Tibial artery (tissue), 4 donors: ENCODE measurements around the gene ZNF76.

Source experiments
- DNase-seq, 2 donors: peaks; one replicate each; pipeline ENCODE4 v3.0.0-alpha.2; 2019
- H3K27ac ChIP-seq, 2 donors: fragments of 200-600 bp; sonication (generic) in 1 of 2; 1 replicate in 1 of 2; 2 replicates in 1 of 2; pipeline ENCODE4 v1.5.1; 2018 to 2019; ENCODE audit warnings: mild to moderate bottlenecking in 1 of 2
- H3K27me3 ChIP-seq, 2 donors: fragments of 200-600 bp; sonication (generic) in 1 of 2; one replicate each; pipeline versions ENCODE4 v1.5.1 to v1.6.0; 2016 to 2019
- H3K36me3 ChIP-seq, 3 donors: fragments of 200-600 bp; sonication (generic) in 2 of 3; one replicate each; pipeline ENCODE4 v1.5.1; 2016 to 2019; ENCODE audit warnings: mild to moderate bottlenecking in 2 of 3
- H3K4me1 ChIP-seq, 4 donors: fragments of 200-600 bp; sonication (generic) in 2 of 4; 1 replicate in 3 of 4; 2 replicates in 1 of 4; pipeline ENCODE4 v1.5.1; 2016 to 2019
- H3K4me3 ChIP-seq, 2 donors: fragments of 200-600 bp; sonication (generic) in 1 of 2; 1 replicate in 1 of 2; 2 replicates in 1 of 2; pipeline ENCODE4 v1.5.1; 2018 to 2019; ENCODE audit warnings: mild to moderate bottlenecking in 2 of 2
- H3K9me3 ChIP-seq, 3 donors: fragments of 200-600 bp; sonication (generic) in 1 of 3; one replicate each; pipeline ENCODE4 v1.5.1; 2016 to 2019
- intact Hi-C: fragments of 100-400 bp; cut with DNase I; formaldehyde crosslinking; loops from one replicate; pipeline ENCODE4 v1.15.0; 2023; ENCODE audit warnings: low total_unique reads
- TF ChIP-seq, protein P1 (sequence below), 2 experiments: fragments of 200-600 bp in 1 of 2; fragments of 450-650 bp in 1 of 2; IDR thresholded peaks; one replicate each; pipeline ENCODE4 v1.5.1; 2017 to 2019; ENCODE audit warnings: antibody characterized with exemption in 2 of 2, mild to moderate bottlenecking in 1 of 2, moderate library complexity in 1 of 2

ZNF76 gene

DNA sequence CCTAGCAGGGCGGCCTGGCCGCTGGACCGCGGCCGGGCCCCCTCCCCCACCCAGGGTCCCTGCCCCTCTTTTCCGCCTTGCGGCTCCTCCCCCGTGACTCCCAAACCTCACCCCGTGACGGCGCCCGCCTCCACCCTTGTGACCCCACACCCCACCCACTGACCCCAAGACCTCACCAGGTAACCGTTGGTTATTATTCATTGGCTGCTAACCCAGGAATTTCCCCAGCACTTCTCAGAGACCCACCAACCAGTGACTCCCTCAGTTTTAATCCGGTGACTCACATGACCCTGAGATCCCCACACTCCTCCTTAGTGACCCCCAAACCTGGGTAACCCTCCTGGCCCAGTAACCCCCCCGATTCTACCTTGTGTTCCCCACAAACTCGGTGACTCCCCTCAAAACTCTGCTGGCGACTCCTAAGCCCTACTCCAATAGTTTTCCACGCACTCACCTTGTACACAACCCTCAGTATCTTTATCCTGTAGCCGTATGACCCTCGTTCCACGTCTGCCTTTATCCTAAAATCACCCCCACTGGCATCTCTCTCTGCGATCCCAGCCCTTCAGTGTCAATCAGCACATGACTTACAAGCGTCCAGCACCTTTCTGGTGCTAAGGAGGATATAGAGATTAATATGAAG, 534 bp downstream of the ZNF76 start:
- Histone ChIP-seq H3K27ac (peak overlapping the region; percentile 98), H3K27me3 (no peaks in the 10 kb centered on the region), H3K9me3 (no peaks in the 10 kb centered on the region), H3K4me3 (peak overlapping the region; percentile 80 to 94), H3K4me1 (peaks cover 0 to 60% (median 22%) of the 10 kb centered on the region in 4 donors), H3K36me3 (no peaks in the 10 kb centered on the region)
- TF ChIP-seq, protein P1, sequence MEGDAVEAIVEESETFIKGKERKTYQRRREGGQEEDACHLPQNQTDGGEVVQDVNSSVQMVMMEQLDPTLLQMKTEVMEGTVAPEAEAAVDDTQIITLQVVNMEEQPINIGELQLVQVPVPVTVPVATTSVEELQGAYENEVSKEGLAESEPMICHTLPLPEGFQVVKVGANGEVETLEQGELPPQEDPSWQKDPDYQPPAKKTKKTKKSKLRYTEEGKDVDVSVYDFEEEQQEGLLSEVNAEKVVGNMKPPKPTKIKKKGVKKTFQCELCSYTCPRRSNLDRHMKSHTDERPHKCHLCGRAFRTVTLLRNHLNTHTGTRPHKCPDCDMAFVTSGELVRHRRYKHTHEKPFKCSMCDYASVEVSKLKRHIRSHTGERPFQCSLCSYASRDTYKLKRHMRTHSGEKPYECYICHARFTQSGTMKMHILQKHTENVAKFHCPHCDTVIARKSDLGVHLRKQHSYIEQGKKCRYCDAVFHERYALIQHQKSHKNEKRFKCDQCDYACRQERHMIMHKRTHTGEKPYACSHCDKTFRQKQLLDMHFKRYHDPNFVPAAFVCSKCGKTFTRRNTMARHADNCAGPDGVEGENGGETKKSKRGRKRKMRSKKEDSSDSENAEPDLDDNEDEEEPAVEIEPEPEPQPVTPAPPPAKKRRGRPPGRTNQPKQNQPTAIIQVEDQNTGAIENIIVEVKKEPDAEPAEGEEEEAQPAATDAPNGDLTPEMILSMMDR (IDR thresholded peaks at IDR 0.05), result no peak
- peak; percentile 71 to 81 for DNase-seq
- intact Hi-C loops, result loop anchor here (10.0 kb wide), 1 partner anchor 245 kb away; no protein-coding TSS in a partner anchor

DNA sequence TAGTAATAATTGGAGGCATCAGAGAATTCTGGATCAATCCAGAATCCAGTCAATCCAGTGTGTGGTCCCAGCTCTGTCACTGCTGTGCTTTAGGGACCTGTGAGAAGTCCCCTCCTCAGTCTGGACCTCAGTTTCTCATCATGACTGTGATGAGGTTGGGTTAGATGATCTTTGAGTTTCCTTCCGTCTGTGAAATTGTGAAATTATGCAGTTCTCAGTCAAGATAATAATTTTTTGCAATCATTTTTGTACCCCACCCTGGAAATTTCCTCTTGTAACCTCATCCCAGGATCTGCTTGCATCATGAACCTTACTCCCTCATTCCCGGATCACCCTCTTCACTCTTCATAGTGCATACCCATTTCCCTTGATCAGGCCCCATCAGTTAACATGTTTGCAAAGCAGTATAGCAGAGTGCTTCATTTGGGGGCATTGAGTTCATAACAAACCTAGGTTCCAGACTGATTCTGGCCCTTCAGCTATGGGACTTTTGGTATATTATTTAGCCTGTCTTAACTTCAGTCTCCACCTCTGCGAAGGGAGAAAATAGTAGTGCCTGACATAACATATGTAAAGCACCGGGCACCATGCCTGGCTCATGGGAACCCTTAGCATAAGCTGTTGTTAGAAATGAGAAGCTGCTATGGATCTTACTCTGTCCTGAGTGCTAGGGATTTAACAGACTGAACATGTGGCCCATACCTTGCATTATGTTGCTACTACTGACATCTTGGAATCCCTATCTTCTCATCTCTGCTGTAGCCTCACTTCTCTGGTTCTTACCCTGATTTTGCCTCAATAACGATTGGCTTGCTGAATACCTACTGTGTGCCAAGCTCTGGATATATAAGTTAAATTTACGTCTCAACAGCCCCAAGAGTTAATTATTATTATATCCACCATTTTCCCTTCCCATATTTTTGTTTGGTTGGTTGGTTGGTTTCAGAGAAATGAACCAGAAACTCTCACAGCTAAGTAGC, 1.3 kb downstream of the ZNF76 start:
- Histone ChIP-seq H3K27me3 (no peaks in the 10 kb centered on the region), H3K4me3 (peak overlapping the region; percentile 80 to 94), H3K4me1 (peaks cover 0 to 56% (median 22%) of the 10 kb centered on the region in 4 donors), H3K27ac (peak overlapping the region; percentile 98), H3K9me3 (no peaks in the 10 kb centered on the region), H3K36me3 (no peaks in the 10 kb centered on the region)
- intact Hi-C loops, result no loop called here
- TF ChIP-seq, protein P1 (IDR thresholded peaks at IDR 0.05), result no peak
- DNase-seq, result no peak

DNA sequence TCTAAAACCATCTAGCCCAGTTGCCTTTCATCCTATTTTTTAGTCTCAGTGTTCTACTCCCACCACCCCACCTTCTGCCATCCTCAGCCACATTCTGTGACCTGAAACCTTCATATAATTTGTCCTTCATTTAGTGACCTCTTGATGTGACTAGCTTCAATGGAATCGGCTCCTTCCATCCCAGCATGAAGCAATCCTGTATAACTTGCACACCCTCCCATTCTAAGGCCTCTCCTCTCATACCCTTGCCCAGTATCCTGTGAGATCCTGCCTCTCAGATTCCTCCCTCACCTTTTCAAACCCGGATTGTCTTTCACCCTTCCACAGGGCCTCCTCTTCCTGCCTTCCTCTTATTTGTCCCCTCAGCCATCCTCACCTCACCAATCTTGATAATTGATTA, 3.1 kb downstream of the ZNF76 start:
- no peak for DNase-seq
- peak overlapping the region; percentile 23 to 98 for H3K27ac ChIP-seq
- H3K9me3 ChIP-seq, result no peaks in the 10 kb centered on the region
- no peak overlapping the region for H3K4me3 ChIP-seq
- H3K4me1 ChIP-seq, result peaks cover 0 to 39% (median 19%) of the 10 kb centered on the region in 4 donors
- TF ChIP-seq, protein P1 (IDR thresholded peaks at IDR 0.05), result no peak
- intact Hi-C loops, result no loop called here
- H3K27me3 ChIP-seq, result no peaks in the 10 kb centered on the region
- no peaks in the 10 kb centered on the region for H3K36me3 ChIP-seq

DNA sequence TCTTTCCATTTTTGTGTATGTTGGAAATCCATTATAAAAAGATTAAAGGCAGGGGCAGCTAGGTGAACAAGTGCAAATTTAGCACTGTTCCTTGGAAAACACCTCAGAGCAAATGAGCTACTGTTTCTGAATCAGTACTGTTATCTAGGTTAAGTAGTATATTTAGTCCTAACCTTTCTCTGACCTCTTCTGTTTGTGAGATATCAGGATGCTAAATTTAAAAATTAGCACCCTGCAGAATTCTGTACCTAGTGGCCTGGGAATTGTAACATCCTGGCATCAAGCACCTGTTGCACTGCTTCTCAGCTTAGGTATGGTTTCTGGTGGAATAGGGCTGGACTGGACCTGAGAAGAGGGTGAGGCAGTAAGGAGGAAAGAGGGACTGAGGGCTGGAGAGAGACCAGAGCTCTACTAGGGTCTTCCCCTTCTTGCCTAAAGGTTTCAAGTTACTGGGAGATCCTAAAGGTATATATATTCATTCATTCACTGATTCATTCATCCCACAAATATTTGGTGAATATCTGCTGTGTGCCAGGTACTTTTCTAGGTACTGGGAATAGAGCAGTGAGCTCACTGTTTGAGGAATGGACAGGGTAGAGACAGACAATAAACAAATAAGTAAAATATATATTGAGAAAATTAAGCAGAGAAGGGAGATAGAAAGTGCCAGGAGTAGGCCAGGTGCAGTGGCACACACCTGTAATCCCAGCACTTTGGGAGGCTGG, 5.2 kb downstream of the ZNF76 start:
- no peaks in the 10 kb centered on the region for H3K9me3 ChIP-seq
- TF ChIP-seq, protein P1 (IDR thresholded peaks at IDR 0.05), result no peak
- H3K36me3 ChIP-seq, result no peaks in the 10 kb centered on the region
- no peak overlapping the region for H3K27ac ChIP-seq
- DNase-seq, result no peak
- H3K4me1 ChIP-seq, result peaks cover 0 to 31% (median 14%) of the 10 kb centered on the region in 4 donors
- intact Hi-C loops, result no loop called here
- no peak overlapping the region for H3K4me3 ChIP-seq
- no peaks in the 10 kb centered on the region for H3K27me3 ChIP-seq

DNA sequence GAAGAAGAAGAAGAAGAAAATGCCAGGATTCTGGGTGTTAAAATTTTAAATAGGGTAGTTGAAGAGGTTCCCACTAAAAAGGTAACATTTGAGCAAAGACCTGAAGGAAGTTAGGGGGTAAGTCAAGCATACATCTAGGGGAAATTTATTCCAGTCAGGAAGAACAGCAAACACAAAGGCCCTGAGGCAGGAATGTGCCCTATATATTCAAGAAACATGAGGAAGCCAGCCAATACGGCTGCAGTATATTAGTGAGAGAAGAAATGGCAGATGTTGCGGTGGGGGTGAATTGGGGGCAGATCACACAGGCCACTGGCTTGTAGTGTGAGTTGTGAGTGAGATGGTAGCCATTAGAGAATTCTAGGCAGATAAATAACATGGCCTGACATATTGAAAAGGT, 6.0 kb downstream of the ZNF76 start:
- DNase-seq, result no peak

More for the DNA sequence above, 6.0 kb downstream of the ZNF76 start:
- no peaks in the 10 kb centered on the region for H3K27me3 ChIP-seq
- TF ChIP-seq, protein P1 (IDR thresholded peaks at IDR 0.05), result no peak
- H3K36me3 ChIP-seq, result peaks cover 0 to 2% (median 0%) of the 10 kb centered on the region in 3 donors
- H3K4me1 ChIP-seq, result peaks cover 0 to 26% (median 9%) of the 10 kb centered on the region in 4 donors
- H3K9me3 ChIP-seq, result no peaks in the 10 kb centered on the region
- no peak overlapping the region for H3K4me3 ChIP-seq
- intact Hi-C loops, result no loop called here
- H3K27ac ChIP-seq, result no peak overlapping the region
